Esophagus (tissue), 2 donors: ENCODE results near the gene MLEC. TPM values are rescaled to one million over a fixed set of nuclear protein-coding genes. Genes with fewer than 3 reads are reported as not detected.

Experiments used
- H3K27ac ChIP-seq, 2 donors: one replicate each; pipeline ENCODE4 v1.5.1; 2013; ENCODE audit warnings: low read depth in 2 of 2, mild to moderate bottlenecking in 2 of 2, inconsistent platforms in 1 of 2, low read length in 1 of 2, moderate library complexity in 1 of 2
- H3K27me3 ChIP-seq, 2 donors: one replicate each; pipeline ENCODE4 v1.6.1; 2013; ENCODE audit warnings: low read length in 2 of 2, control low read depth in 1 of 2, mild to moderate bottlenecking in 1 of 2; ENCODE audit not compliant: insufficient read depth in 2 of 2, control insufficient read depth in 1 of 2
- H3K36me3 ChIP-seq, 2 donors: one replicate each; pipeline ENCODE4 v1.6.1; 2013; ENCODE audit warnings: low read length in 1 of 2; ENCODE audit not compliant: control insufficient read depth in 2 of 2, insufficient read depth in 2 of 2
- H3K4me1 ChIP-seq, 2 donors: one replicate each; pipeline ENCODE4 v1.6.1; 2013; ENCODE audit warnings: low read length in 1 of 2; ENCODE audit not compliant: control insufficient read depth in 2 of 2, insufficient read depth in 2 of 2
- H3K4me3 ChIP-seq, 2 donors: one replicate each; pipeline ENCODE4 v1.5.1; 2013; ENCODE audit warnings: low read length in 2 of 2, mild to moderate bottlenecking in 2 of 2, low read depth in 1 of 2, moderate library complexity in 1 of 2
- H3K9me3 ChIP-seq, 2 donors: one replicate each; pipeline ENCODE4 v1.6.1; 2013; ENCODE audit warnings: mild to moderate bottlenecking in 2 of 2, low read depth in 1 of 2, low read length in 1 of 2, moderate library complexity in 1 of 2; ENCODE audit not compliant: control insufficient read depth in 2 of 2, insufficient read depth in 1 of 2
- WGBS, 2 donors: extraction: QIAGEN DNeasy Blood & Tissue Kit; methylation state at CpG; one replicate each; pipeline ENCODE4 v1.1.7; 2013; 5-methylcytosine and 5-hydroxymethylcytosine counted together
- polyA plus RNA-seq, 2 donors: library from polyadenylated mRNA; stranded (reverse); fragments of 200-250 nt; gene quantifications; one replicate each; pipeline ENCODE4 v1.2.3, GENCODE V29; 2013
- donor health status: healthy with polysubstance abuse.
- donor health status: Bipolar disorder and iron deficiency.

MLEC gene
- polyA plus RNA-seq, 2 donors: 14.0 to 15.7 TPM

DNA sequence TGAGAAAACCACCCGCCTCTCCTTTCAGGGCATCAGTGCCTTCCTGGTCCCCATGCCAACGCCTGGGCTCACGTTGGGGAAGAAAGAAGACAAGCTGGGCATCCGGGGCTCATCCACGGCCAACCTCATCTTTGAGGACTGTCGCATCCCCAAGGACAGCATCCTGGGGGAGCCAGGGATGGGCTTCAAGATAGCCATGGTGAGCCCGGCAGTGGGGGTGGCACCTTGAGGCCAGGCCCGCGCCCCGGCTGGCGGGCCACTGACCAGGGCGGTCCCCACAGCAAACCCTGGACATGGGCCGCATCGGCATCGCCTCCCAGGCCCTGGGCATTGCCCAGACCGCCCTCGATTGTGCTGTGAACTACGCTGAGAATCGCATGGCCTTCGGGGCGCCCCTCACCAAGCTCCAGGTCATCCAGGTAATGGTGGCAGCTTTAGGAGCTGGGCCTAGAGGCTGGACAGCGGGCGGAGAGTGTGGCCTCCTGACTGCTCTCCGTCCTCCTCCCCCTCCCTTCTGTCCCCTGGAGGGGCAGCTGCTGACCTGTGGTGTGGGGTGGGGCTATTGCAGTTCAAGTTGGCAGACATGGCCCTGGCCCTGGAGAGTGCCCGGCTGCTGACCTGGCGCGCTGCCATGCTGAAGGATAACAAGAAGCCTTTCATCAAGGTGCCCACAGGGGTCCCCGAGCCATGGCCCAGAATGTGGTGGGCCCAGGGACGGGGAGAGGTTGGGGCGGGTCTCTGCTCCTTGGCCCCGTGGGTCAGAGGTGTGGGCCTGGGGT is 51.5 kb downstream of the MLEC start:
- Histone ChIP-seq H3K27ac (no peak overlapping the region), H3K4me3 (no peak overlapping the region), H3K9me3 (no peaks in the 10 kb centered on the region), H3K36me3 (peaks cover 0 to 16% of the 10 kb centered on the region in 2 donors), H3K27me3 (no peaks in the 10 kb centered on the region), H3K4me1 (no peaks in the 10 kb centered on the region)
- WGBS, 2 donors: 91 to 94% methylated on average over 31 of the region's 31 CpGs

DNA sequence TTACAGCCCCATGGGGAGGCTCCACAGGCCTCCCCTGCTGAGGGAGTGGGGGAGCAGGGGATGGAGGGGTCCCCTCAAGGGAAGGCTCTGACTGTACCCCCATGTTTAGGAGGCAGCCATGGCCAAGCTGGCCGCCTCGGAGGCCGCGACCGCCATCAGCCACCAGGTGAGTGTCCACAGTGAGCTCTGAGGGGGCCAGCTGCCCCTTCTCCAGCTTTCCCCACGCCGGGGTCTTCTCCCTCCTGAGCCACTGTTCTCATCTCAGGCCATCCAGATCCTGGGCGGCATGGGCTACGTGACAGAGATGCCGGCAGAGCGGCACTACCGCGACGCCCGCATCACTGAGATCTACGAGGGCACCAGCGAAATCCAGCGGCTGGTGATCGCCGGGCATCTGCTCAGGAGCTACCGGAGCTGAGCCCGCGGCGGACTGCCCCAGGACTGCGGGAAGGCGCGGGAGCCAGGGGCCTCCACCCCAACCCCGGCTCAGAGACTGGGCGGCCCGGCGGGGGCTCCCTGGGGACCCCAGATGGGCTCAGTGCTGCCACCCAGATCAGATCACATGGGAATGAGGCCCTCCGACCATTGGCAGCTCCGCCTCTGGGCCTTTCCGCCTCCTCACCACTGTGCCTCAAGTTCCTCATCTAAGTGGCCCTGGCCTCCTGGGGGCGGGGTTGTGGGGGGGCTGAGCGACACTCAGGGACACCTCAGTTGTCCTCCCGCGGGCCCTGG is 52.2 kb downstream of the MLEC start:
- no peaks in the 10 kb centered on the region for H3K9me3 ChIP-seq
- no peaks in the 10 kb centered on the region for H3K4me1 ChIP-seq
- WGBS, 2 donors: 94 to 95% methylated on average over 36 to 38 of the region's 38 CpGs
- H3K27ac ChIP-seq: no peak overlapping the region
- H3K36me3 ChIP-seq: peaks cover 0 to 16% of the 10 kb centered on the region in 2 donors
- no peak overlapping the region for H3K4me3 ChIP-seq
- H3K27me3 ChIP-seq: no peaks in the 10 kb centered on the region

DNA sequence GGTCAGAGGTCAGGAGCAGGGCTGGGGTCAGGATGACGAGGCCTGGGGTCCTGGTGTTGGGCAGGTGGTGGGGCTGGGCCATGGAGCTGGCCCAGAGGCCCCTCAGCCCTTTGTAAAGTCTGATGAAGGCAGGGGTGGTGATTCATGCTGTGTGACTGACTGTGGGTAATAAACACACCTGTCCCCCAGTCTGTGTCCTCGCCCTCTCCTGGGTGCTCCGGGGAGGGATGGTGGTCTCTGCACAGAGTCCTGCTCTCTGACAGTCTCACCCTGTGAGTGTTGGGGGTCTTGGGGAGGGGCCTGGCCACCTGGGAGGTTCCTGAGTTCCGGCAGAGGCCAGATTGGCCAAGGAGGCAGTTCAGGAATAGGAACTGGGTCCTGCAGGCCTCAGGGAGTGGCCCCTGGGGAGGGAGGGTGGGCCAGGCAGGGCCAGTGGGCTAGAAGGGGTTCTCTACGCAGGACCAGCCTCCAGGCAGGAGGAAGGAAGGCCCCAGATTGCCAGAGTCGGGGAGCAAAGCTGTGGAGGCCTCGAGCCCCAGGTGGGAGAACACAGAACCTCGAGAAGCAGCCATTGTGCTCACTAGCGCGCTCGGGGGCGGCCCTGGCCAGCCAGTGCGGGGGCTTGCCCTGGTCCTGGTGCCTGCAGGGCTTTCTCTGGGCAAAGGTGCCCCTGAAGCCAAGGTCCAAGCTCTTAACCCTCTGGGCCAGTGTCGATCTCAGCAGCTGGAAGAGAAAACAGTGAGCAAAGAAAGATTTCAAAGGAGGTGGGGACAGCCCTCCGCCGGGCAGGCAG is 53.1 kb downstream of the MLEC start:
- Histone ChIP-seq H3K4me3 (no peak overlapping the region), H3K27ac (no peak overlapping the region), H3K9me3 (no peaks in the 10 kb centered on the region), H3K4me1 (no peaks in the 10 kb centered on the region), H3K36me3 (peaks cover 0 to 16% of the 10 kb centered on the region in 2 donors), H3K27me3 (no peaks in the 10 kb centered on the region)
- WGBS, 2 donors: 80 to 85% methylated on average over 14 to 16 of the region's 16 CpGs

DNA sequence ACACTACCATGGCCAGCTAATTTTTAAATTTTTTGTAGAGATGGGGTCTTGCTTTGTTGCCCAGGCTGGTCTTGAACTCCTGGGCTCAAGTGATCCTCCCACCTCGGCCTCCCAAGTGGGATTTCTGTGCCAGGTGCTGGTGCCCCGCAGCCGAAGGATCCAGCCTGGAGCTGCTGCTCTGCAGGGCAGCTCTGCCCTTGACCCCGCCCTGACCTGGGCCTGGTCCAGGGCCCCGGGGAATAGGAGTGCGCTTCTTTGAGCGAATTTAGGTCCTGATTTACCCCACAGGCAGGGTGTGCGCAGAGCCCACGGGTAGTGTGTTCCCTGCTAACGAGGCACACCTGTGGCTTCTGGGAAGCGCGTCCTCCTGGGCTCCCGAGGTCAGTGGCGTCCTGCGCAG is 53.9 kb downstream of the MLEC start:
- peaks cover 0 to 16% of the 10 kb centered on the region in 2 donors for H3K36me3 ChIP-seq
- H3K9me3 ChIP-seq: no peaks in the 10 kb centered on the region

DNA sequence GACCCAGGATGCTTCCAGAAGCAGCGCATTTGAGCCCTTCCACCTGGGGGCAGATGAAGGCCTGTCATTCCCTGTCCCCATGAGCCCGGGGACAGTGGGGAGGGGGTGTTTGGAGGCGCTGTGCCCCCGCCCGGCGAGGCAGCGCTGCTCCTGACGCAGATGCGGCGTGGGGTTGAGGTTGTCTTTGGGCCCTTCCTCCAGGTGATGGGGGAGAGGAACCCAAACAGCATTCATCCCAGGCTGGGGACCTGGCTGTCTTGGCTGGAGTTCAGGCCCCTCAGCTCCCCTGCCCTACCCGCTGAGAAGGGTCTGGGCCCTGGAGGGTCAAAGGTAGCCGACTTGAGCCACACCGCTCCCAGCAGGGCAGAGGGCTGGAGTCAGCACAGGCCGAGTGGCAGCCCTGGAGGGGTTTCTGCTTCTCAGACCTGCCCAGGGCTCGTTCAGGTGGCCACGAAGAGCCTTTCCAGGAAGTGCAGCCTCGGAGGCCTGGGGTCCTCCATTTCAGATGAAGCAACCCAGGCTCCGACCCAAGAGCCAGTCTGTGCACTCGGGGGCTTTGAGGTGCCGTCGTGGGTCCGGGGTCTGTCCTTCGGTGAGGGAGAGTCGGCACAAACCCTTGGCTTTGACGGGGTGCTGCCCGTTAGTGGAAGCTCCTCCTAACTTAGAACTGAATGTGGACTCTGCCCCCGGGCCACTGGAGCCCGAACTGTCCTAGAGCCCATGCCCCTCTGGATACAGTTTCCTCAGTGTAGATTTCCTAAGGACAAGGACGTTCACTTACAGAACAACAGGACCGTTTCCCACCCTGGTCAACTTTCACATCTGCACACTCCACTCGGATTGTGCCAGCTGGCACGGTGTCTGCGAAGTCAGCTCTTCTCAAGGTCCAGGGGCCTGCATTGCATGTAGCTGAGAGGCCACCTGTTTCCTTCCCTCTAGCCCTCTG is 54.8 kb downstream of the MLEC start:
- H3K36me3 ChIP-seq: peaks cover 0 to 16% of the 10 kb centered on the region in 2 donors
- no peaks in the 10 kb centered on the region for H3K9me3 ChIP-seq
- WGBS, 2 donors: 72 to 83% methylated on average over 33 of the region's 33 CpGs
- no peaks in the 10 kb centered on the region for H3K4me1 ChIP-seq
- H3K27me3 ChIP-seq: no peaks in the 10 kb centered on the region
- H3K4me3 ChIP-seq: no peak overlapping the region
- H3K27ac ChIP-seq: no peak overlapping the region

More for the DNA sequence above, 53.9 kb downstream of the MLEC start:
- H3K27ac ChIP-seq: no peak overlapping the region
- WGBS, 2 donors: 80 to 86% methylated on average over 15 of the region's 15 CpGs
- H3K27me3 ChIP-seq: no peaks in the 10 kb centered on the region
- H3K4me1 ChIP-seq: no peaks in the 10 kb centered on the region
- no peak overlapping the region for H3K4me3 ChIP-seq

DNA sequence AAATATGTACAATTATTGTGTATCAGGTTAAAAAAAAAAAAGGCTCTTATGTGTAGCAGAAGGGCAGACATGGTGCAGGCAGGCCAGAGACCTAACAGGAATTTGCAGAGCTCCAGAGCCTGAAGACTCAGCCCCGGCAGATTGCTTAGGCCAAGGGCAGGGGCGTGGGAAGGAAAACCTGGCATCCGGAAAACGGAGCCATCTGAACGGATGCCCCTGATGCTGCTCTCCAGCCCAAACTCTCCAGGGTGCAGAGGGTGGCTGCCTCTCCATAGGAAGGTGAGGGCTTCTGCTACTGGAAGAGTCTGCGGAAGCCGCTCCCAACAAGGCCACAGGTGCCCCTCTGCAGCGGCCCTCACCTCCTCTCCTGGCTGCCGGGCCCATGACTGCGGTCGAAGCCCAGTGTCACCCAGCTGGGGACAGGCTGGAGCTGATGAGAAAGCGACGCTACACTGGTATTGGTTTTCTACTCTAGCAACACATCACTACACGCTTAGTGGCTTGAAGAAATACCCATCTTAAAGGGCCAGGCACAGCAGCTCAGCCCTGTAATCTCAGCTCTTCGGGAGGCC is 58.1 kb downstream of the MLEC start:
- WGBS, 2 donors: 88% methylated on average over 15 of the region's 15 CpGs
- Histone ChIP-seq H3K4me3 (no peak overlapping the region), H3K27ac (no peak overlapping the region), H3K27me3 (no peaks in the 10 kb centered on the region), H3K9me3 (no peaks in the 10 kb centered on the region), H3K36me3 (peaks cover 0 to 3% of the 10 kb centered on the region in 2 donors), H3K4me1 (no peaks in the 10 kb centered on the region)

DNA sequence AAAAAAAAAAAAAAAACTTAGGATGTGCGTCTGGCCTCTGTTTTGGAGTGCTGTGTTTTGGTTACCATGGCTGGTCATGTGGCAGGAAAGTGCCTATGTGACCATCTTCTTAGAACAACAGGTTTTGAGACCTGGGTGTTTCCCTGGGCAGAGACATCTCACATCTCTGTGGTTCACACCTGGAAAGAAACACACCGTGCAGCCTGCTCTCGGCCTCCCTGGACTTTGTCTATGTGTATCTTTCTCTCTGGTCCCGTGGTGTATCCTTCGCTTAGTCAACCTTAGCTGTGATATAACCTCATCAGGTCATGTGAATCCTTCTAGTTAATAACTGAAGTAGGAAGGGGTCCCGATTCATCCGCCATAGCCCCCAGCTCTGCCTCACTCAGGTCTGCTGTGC is 61.3 kb downstream of the MLEC start:
- Histone ChIP-seq H3K27me3 (no peaks in the 10 kb centered on the region), H3K27ac (no peak overlapping the region), H3K36me3 (no peaks in the 10 kb centered on the region), H3K4me1 (no peaks in the 10 kb centered on the region), H3K9me3 (no peaks in the 10 kb centered on the region), H3K4me3 (no peak overlapping the region)
- 80 to 83% methylated on average over 7 of the region's 7 CpGs for WGBS, 2 donors

DNA sequence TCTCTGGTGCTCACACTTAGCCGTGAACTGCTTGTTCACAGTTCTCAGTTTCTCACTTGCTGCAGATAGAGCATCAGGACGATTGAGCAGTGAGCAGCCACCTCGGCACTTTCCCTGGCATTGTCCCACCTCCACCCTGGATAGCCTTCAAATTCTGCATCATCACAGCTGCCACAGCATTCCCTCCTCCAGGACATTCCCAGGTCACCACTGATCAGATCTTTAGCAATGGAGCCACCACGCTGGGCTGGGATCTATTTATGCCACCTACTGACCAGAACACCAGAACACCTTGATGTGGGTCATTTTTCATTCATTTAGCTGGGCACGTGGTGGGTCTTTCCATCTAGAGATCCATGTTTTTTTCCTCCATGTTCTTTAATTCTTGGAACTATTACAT is 62.3 kb downstream of the MLEC start:
- Histone ChIP-seq H3K4me1 (no peaks in the 10 kb centered on the region), H3K9me3 (no peaks in the 10 kb centered on the region), H3K27me3 (no peaks in the 10 kb centered on the region), H3K4me3 (no peak overlapping the region), H3K36me3 (no peaks in the 10 kb centered on the region), H3K27ac (no peak overlapping the region)
- 73 to 74% methylated on average over 5 of the region's 5 CpGs for WGBS, 2 donors
